BLaER1 (cell line): ENCODE data around the gene LCLAT1.
"Not testable (repeated sequence)": the region's sequence is repeated elsewhere in the genome, so short reads cannot be mapped to it uniquely, and the experiment has no call there.

Source experiments
- H3K27ac ChIP-seq: shearing (Covaris generic); formaldehyde crosslinking; 2 replicates; pipeline ENCODE4 v1.8.1; 2022
- H3K27me3 ChIP-seq: shearing (Covaris generic); formaldehyde crosslinking; 2 replicates; pipeline ENCODE4 v1.8.1; 2022
- H3K36me3 ChIP-seq: shearing (Covaris generic); formaldehyde crosslinking; 2 replicates; pipeline ENCODE4 v1.8.1; 2022
- H3K4me1 ChIP-seq: shearing (Covaris generic); formaldehyde crosslinking; 2 replicates; pipeline ENCODE4 v1.8.1; 2022
- H3K4me2 ChIP-seq: shearing (Covaris generic); formaldehyde crosslinking; 2 replicates; pipeline ENCODE4 v1.8.1; 2022
- H3K4me3 ChIP-seq: shearing (Covaris generic); formaldehyde crosslinking; 2 replicates; pipeline ENCODE4 v1.8.1; 2022
- H3K9ac ChIP-seq: shearing (Covaris generic); formaldehyde crosslinking; 2 replicates; pipeline ENCODE4 v1.8.1; 2022
- H3K9me3 ChIP-seq: shearing (Covaris generic); formaldehyde crosslinking; 2 replicates; pipeline ENCODE4 v1.8.1; 2022
- H4K20me1 ChIP-seq: shearing (Covaris generic); formaldehyde crosslinking; 2 replicates; pipeline ENCODE4 v1.8.1; 2022
- Cebpa-rat ChIP-seq: shearing (Covaris generic); IDR thresholded peaks from 2 replicates; pipeline ENCODE4 v1.8.1; 2022

LCLAT1 gene

GRCh38 chr2:30511122-30512083 is 64.4 kb downstream of the LCLAT1 start:
- no peak for TF ChIP-seq Cebpa-rat
- peaks cover 3% of the 10 kb centered on the region; the same call in 1 of the 2 replicates for H3K4me1 ChIP-seq
- no peak overlapping the region for H3K27ac ChIP-seq
- no peak overlapping the region for H3K4me3 ChIP-seq
- H3K9ac ChIP-seq, result no peak overlapping the region
- peaks cover 16% of the 10 kb centered on the region for H3K36me3 ChIP-seq
- H4K20me1 ChIP-seq, result no peaks in the 10 kb centered on the region
- peaks cover 22% of the 10 kb centered on the region for H3K9me3 ChIP-seq
- H3K4me2 ChIP-seq, result no peak overlapping the region
- H3K27me3 ChIP-seq, result no peaks in the 10 kb centered on the region

GRCh38 chr2:30512243-30512886 is 65.3 kb downstream of the LCLAT1 start:
- Histone ChIP-seq H3K36me3 (peaks cover 23% of the 10 kb centered on the region), H3K9ac (no peak overlapping the region), H4K20me1 (no peaks in the 10 kb centered on the region), H3K4me1 (peaks cover 3% of the 10 kb centered on the region; the same call in 1 of the 2 replicates), H3K27ac (no peak overlapping the region), H3K4me2 (no peak overlapping the region), H3K9me3 (peaks cover 29% of the 10 kb centered on the region), H3K4me3 (no peak overlapping the region), H3K27me3 (no peaks in the 10 kb centered on the region)
- TF ChIP-seq Cebpa-rat, result no peak

GRCh38 chr2:30513649-30514048 is 66.6 kb downstream of the LCLAT1 start:
- not testable (repeated sequence) for H3K27me3 ChIP-seq, H3K4me3 ChIP-seq, H4K20me1 ChIP-seq, H3K4me1 ChIP-seq, H3K9ac ChIP-seq, H3K4me2 ChIP-seq, H3K27ac ChIP-seq
- Histone ChIP-seq H3K36me3 (peaks cover 19% of the 10 kb centered on the region), H3K9me3 (peaks cover 29% of the 10 kb centered on the region)

GRCh38 chr2:30514134-30514847 is 67.2 kb downstream of the LCLAT1 start:
- Histone ChIP-seq H3K4me2 (no peak overlapping the region), H3K27ac (no peak overlapping the region), H3K9ac (no peak overlapping the region), H3K36me3 (peaks cover 25% of the 10 kb centered on the region), H3K9me3 (peaks cover 35% of the 10 kb centered on the region), H3K4me1 (peaks cover 3% of the 10 kb centered on the region; the same call in 1 of the 2 replicates), H3K4me3 (no peak overlapping the region), H3K27me3 (no peaks in the 10 kb centered on the region), H4K20me1 (no peaks in the 10 kb centered on the region)
- TF ChIP-seq Cebpa-rat, result no peak

- H3K9me3 ChIP-seq, result peaks cover 41% of the 10 kb centered on the region
- H3K27ac ChIP-seq, result no peak overlapping the region
- H3K36me3 ChIP-seq, result peaks cover 32% of the 10 kb centered on the region
- TF ChIP-seq Cebpa-rat, result no peak
- no peaks in the 10 kb centered on the region for H4K20me1 ChIP-seq
- no peaks in the 10 kb centered on the region for H3K27me3 ChIP-seq
- H3K4me2 ChIP-seq, result no peak overlapping the region
- H3K4me1 ChIP-seq, result peaks cover 3% of the 10 kb centered on the region; the same call in 1 of the 2 replicates
- no peak overlapping the region for H3K9ac ChIP-seq
- H3K4me3 ChIP-seq, result no peak overlapping the region
Measured at GRCh38 chr2:30514848-30515435, 67.9 kb downstream of the LCLAT1 start.

- Histone ChIP-seq H4K20me1 (no peaks in the 10 kb centered on the region), H3K9me3 (peaks cover 52% of the 10 kb centered on the region), H3K4me2 (no peak overlapping the region), H3K36me3 (peaks cover 43% of the 10 kb centered on the region), H3K27ac (no peak overlapping the region), H3K9ac (no peak overlapping the region), H3K27me3 (no peaks in the 10 kb centered on the region), H3K4me1 (peaks cover 3% of the 10 kb centered on the region; the same call in 1 of the 2 replicates), H3K4me3 (no peak overlapping the region)
- TF ChIP-seq Cebpa-rat, result no peak
Measured at GRCh38 chr2:30516166-30516565, 69.1 kb downstream of the LCLAT1 start.

GRCh38 chr2:30519796-30520195 is 72.8 kb downstream of the LCLAT1 start:
- no peak for TF ChIP-seq Cebpa-rat
- H3K4me3 ChIP-seq, result 0 out of 2 replicates have a peak overlapping the region, but pooled peaks have one; percentile 7
- no peaks in the 10 kb centered on the region for H3K27me3 ChIP-seq
- no peak overlapping the region for H3K9ac ChIP-seq
- H3K4me2 ChIP-seq, result no peak overlapping the region
- no peaks in the 10 kb centered on the region for H3K4me1 ChIP-seq
- H3K36me3 ChIP-seq, result peaks cover 50% of the 10 kb centered on the region
- H3K9me3 ChIP-seq, result peaks cover 65% of the 10 kb centered on the region
- H4K20me1 ChIP-seq, result no peaks in the 10 kb centered on the region
- no peak overlapping the region for H3K27ac ChIP-seq

- Histone ChIP-seq H3K27ac (no peak overlapping the region), H3K4me1 (no peaks in the 10 kb centered on the region), H3K9ac (no peak overlapping the region), H4K20me1 (no peaks in the 10 kb centered on the region), H3K36me3 (peaks cover 51% of the 10 kb centered on the region), H3K9me3 (peaks cover 66% of the 10 kb centered on the region), H3K4me2 (no peak overlapping the region), H3K27me3 (no peaks in the 10 kb centered on the region), H3K4me3 (no peak overlapping the region)
- TF ChIP-seq Cebpa-rat, result no peak
Measured at GRCh38 chr2:30522421-30522820, 75.4 kb downstream of the LCLAT1 start.

GRCh38 chr2:30527411-30527810 is 80.4 kb downstream of the LCLAT1 start:
- no peak for TF ChIP-seq Cebpa-rat
- Histone ChIP-seq H4K20me1 (no peaks in the 10 kb centered on the region), H3K4me2 (no peak overlapping the region), H3K4me1 (no peaks in the 10 kb centered on the region), H3K9me3 (peaks cover 24% of the 10 kb centered on the region), H3K27ac (no peak overlapping the region), H3K36me3 (peaks cover 32% of the 10 kb centered on the region), H3K4me3 (no peak overlapping the region), H3K27me3 (no peaks in the 10 kb centered on the region), H3K9ac (no peak overlapping the region)
